IPS DF 6.9 (cell line): ENCODE data around the gene DHX34.

Source experiments
- DNase-seq: peaks from one replicate; pipeline ENCODE4 v3.0.0-alpha.2; 2013; ENCODE audit warnings: low read depth, low spot score
- H3K27ac ChIP-seq: one replicate; pipeline ENCODE4 v1.5.1; 2013; ENCODE audit warnings: low read length, control low read depth
- H3K27me3 ChIP-seq: 2 replicates; pipeline ENCODE4 v1.6.1; 2013; ENCODE audit warnings: mild to moderate bottlenecking, low read length; ENCODE audit not compliant: control insufficient read depth, insufficient read depth
- H3K36me3 ChIP-seq: 2 replicates; pipeline ENCODE4 v1.6.1; 2013; ENCODE audit warnings: low read length; ENCODE audit not compliant: control insufficient read depth, insufficient read depth
- H3K4me1 ChIP-seq: 2 replicates; pipeline ENCODE4 v1.6.1; 2013; ENCODE audit warnings: low read length; ENCODE audit not compliant: control insufficient read depth, insufficient read depth
- H3K4me3 ChIP-seq: 2 replicates; pipeline ENCODE4 v1.5.1; 2013; ENCODE audit warnings: mild to moderate bottlenecking, low read length
- H3K9me3 ChIP-seq: 2 replicates; pipeline ENCODE4 v1.6.1; 2013; ENCODE audit warnings: low read length, inconsistent platforms; ENCODE audit not compliant: control insufficient read depth, insufficient read depth
- WGBS: extraction: QIAGEN DNeasy Blood & Tissue Kit; methylation state at CpG from one replicate; pipeline ENCODE4 v1.1.7; 2013; ENCODE audit warnings: mixed read lengths, missing lambda C conversion rate; ENCODE audit not compliant: insufficient read length, insufficient coverage; 5-methylcytosine and 5-hydroxymethylcytosine counted together

DHX34 gene

GRCh38 chr19:47390533-47391488 is 41.7 kb downstream of the DHX34 start:
- H3K27ac ChIP-seq: no peak overlapping the region
- no peak overlapping the region for H3K4me3 ChIP-seq
- H3K27me3 ChIP-seq: no peaks in the 10 kb centered on the region
- H3K9me3 ChIP-seq: no peaks in the 10 kb centered on the region
- no peaks in the 10 kb centered on the region for H3K4me1 ChIP-seq
- H3K36me3 ChIP-seq: no peaks in the 10 kb centered on the region
- no CpG with 5 or more reads among the region's 20 CpGs for WGBS
- DNase-seq: no peak

GRCh38 chr19:47391510-47392223 is 42.6 kb downstream of the DHX34 start:
- H3K4me3 ChIP-seq: no peak overlapping the region
- no peaks in the 10 kb centered on the region for H3K27me3 ChIP-seq
- no peak overlapping the region for H3K27ac ChIP-seq
- H3K36me3 ChIP-seq: no peaks in the 10 kb centered on the region
- DNase-seq: peak; percentile 81
- WGBS: no CpG with 5 or more reads among the region's 15 CpGs
- H3K4me1 ChIP-seq: no peaks in the 10 kb centered on the region
- H3K9me3 ChIP-seq: no peaks in the 10 kb centered on the region

- Histone ChIP-seq H3K9me3 (no peaks in the 10 kb centered on the region), H3K36me3 (no peaks in the 10 kb centered on the region), H3K27ac (no peak overlapping the region), H3K27me3 (no peaks in the 10 kb centered on the region), H3K4me1 (peaks cover 3% of the 10 kb centered on the region; the same call in 1 of the 2 replicates), H3K4me3 (no peak overlapping the region)
- WGBS: no CpG with 5 or more reads among the region's 24 CpGs
- no peak for DNase-seq
Observed at GRCh38 chr19:47398707-47399597, 49.8 kb downstream of the DHX34 start.

- H3K4me1 ChIP-seq: peaks cover 3% of the 10 kb centered on the region; the same call in 1 of the 2 replicates
- H3K27me3 ChIP-seq: no peaks in the 10 kb centered on the region
- H3K9me3 ChIP-seq: no peaks in the 10 kb centered on the region
- no peak for DNase-seq
- no peaks in the 10 kb centered on the region for H3K36me3 ChIP-seq
- no CpG with 5 or more reads among the region's 16 CpGs for WGBS
- no peak overlapping the region for H3K27ac ChIP-seq
- no peak overlapping the region for H3K4me3 ChIP-seq
Observed at GRCh38 chr19:47402504-47402903, 53.4 kb downstream of the DHX34 start.

- no peak overlapping the region for H3K4me3 ChIP-seq
- no peak for DNase-seq
- no peaks in the 10 kb centered on the region for H3K36me3 ChIP-seq
- no peak overlapping the region for H3K27ac ChIP-seq
- no peaks in the 10 kb centered on the region for H3K27me3 ChIP-seq
- no peaks in the 10 kb centered on the region for H3K9me3 ChIP-seq
- H3K4me1 ChIP-seq: no peaks in the 10 kb centered on the region
- no CpG with 5 or more reads among the region's 9 CpGs for WGBS
Observed at GRCh38 chr19:47404334-47405196, 55.5 kb downstream of the DHX34 start.

GRCh38 chr19:47405197-47405550 is 56.1 kb downstream of the DHX34 start:
- Histone ChIP-seq H3K9me3 (no peaks in the 10 kb centered on the region), H3K4me1 (no peaks in the 10 kb centered on the region), H3K27me3 (no peaks in the 10 kb centered on the region), H3K36me3 (no peaks in the 10 kb centered on the region), H3K27ac (no peak overlapping the region), H3K4me3 (no peak overlapping the region)
- WGBS: no CpG with 5 or more reads among the region's 4 CpGs
- DNase-seq: no peak

GRCh38 chr19:47405854-47406417 is 56.8 kb downstream of the DHX34 start:
- H3K4me1 ChIP-seq: no peaks in the 10 kb centered on the region
- 100% methylated on average over 3 of the region's 5 CpGs for WGBS
- H3K36me3 ChIP-seq: no peaks in the 10 kb centered on the region
- no peak for DNase-seq
- no peak overlapping the region for H3K4me3 ChIP-seq
- no peaks in the 10 kb centered on the region for H3K9me3 ChIP-seq
- H3K27me3 ChIP-seq: no peaks in the 10 kb centered on the region
- no peak overlapping the region for H3K27ac ChIP-seq

GRCh38 chr19:47406711-47407416 is 57.7 kb downstream of the DHX34 start:
- Histone ChIP-seq H3K27me3 (no peaks in the 10 kb centered on the region), H3K36me3 (no peaks in the 10 kb centered on the region), H3K27ac (no peak overlapping the region), H3K4me1 (no peaks in the 10 kb centered on the region), H3K4me3 (peak overlapping the region; percentile 21; the same call in 1 of the 2 replicates), H3K9me3 (no peaks in the 10 kb centered on the region)
- WGBS: no CpG with 5 or more reads among the region's 47 CpGs
- DNase-seq: no peak

- Histone ChIP-seq H3K4me3 (peak overlapping the region; percentile 10; the same call in 1 of the 2 replicates), H3K36me3 (no peaks in the 10 kb centered on the region), H3K27me3 (no peaks in the 10 kb centered on the region), H3K9me3 (no peaks in the 10 kb centered on the region), H3K27ac (no peak overlapping the region), H3K4me1 (no peaks in the 10 kb centered on the region)
- WGBS: no CpG with 5 or more reads among the region's 14 CpGs
- DNase-seq: no peak
Observed at GRCh38 chr19:47407417-47407774, 58.3 kb downstream of the DHX34 start.
